ENCODE results near the gene ZCCHC7.

- TF ChIP-seq CTCF (conservative IDR thresholded peaks at IDR 0.05; ENCODE audit: low read depth in 2 of 2), result no peak
- TF ChIP-seq CREB1 (CRISPR knock-in tag; IDR thresholded peaks at IDR 0.05; ENCODE audit: low read depth), result no peak
- TF ChIP-seq EZH2 (IDR thresholded peaks at IDR 0.05; ENCODE audit: low read depth, unreplicated experiment), result no peak
- no peak for TF ChIP-seq EZH2phosphoT487 (IDR thresholded peaks at IDR 0.05; ENCODE audit: unreplicated experiment)
Measured at GRCh38 chr9:37198831-37199230, 78.5 kb downstream of the ZCCHC7 start.
